ENCODE results near the gene FEZ2. TPM values are rescaled to one million over a fixed set of nuclear protein-coding genes. Genes with fewer than 3 reads are reported as not detected.

Gene FEZ2
- polyA plus RNA-seq, 1 donor from 2014 or later: 36.8 TPM

DNA sequence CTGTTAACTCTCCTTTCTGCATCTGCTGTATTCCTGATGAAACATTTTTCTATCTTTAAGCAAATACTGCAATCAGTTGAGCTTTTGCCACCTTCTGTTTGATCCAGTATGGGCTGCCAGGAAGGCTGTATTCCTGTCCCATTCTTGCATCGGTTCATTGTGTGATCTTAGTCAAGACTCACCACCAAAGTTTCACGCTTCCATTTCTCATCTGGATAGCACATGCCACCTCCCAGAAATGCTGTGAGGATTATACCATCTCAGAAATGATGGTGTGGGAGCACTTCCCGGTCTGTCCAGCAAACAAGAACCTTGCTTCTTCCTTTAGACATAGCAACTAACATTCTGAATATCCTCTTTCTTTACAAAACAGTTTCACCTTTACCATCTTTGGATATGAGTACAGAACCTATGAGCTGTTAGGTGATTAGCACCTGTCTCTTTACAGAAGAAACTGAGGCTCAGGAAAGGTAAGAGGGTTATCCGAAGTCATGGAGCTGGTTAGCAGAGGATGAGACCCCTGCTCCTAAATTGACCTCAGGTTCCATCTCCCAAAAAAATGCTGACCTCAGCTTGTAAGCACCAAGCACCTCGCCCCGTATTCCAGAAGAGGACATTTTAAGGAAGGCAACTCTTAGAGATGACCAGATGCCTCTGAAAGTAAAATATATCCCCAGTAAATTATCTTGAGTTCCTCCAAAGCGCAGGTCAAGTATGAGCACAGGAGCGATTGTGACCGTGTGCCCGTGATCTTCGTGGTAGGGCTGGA is 56.8 kb downstream of the FEZ2 start:
- no peak overlapping the region for H3K4me3 ChIP-seq (ENCODE audit: low read length)
- H3F3A ChIP-seq (ENCODE audit: insufficient read depth, low read length, poor library complexity, severe bottlenecking): no peaks in the 10 kb centered on the region
- no peaks in the 10 kb centered on the region for H4K20me1 ChIP-seq (ENCODE audit: insufficient read depth)
- no peaks in the 10 kb centered on the region for H3K79me2 ChIP-seq (replicated peaks; ENCODE audit: insufficient read depth, low read length)
- no peak overlapping the region for H3K4me2 ChIP-seq (ENCODE audit: low read length)
- H3K9ac ChIP-seq (ENCODE audit: low read length): no peak overlapping the region
- no peaks in the 10 kb centered on the region for H3K9me2 ChIP-seq (ENCODE audit: insufficient read depth, low read length)
- TF ChIP-seq SMC3 (conservative IDR thresholded peaks at IDR 0.05; ENCODE audit: poor library complexity) (no peak), RAD21 (conservative IDR thresholded peaks at IDR 0.05) (no peak), POLR2AphosphoS5 (IDR thresholded peaks at IDR 0.05) (no peak), EP300 (conservative IDR thresholded peaks at IDR 0.05; ENCODE audit: poor library complexity, severe bottlenecking) (no peak), MXI1 (conservative IDR thresholded peaks at IDR 0.05; ENCODE audit: poor library complexity, severe bottlenecking) (no peak), TAF1 (IDR thresholded peaks at IDR 0.05; ENCODE audit: low read depth) (no peak), EZH2 (IDR thresholded peaks at IDR 0.05; ENCODE audit: borderline replicate concordance, insufficient read depth, low read length, poor library complexity, severe bottlenecking) (no peak)
- TF ChIP-seq, protein P1, sequence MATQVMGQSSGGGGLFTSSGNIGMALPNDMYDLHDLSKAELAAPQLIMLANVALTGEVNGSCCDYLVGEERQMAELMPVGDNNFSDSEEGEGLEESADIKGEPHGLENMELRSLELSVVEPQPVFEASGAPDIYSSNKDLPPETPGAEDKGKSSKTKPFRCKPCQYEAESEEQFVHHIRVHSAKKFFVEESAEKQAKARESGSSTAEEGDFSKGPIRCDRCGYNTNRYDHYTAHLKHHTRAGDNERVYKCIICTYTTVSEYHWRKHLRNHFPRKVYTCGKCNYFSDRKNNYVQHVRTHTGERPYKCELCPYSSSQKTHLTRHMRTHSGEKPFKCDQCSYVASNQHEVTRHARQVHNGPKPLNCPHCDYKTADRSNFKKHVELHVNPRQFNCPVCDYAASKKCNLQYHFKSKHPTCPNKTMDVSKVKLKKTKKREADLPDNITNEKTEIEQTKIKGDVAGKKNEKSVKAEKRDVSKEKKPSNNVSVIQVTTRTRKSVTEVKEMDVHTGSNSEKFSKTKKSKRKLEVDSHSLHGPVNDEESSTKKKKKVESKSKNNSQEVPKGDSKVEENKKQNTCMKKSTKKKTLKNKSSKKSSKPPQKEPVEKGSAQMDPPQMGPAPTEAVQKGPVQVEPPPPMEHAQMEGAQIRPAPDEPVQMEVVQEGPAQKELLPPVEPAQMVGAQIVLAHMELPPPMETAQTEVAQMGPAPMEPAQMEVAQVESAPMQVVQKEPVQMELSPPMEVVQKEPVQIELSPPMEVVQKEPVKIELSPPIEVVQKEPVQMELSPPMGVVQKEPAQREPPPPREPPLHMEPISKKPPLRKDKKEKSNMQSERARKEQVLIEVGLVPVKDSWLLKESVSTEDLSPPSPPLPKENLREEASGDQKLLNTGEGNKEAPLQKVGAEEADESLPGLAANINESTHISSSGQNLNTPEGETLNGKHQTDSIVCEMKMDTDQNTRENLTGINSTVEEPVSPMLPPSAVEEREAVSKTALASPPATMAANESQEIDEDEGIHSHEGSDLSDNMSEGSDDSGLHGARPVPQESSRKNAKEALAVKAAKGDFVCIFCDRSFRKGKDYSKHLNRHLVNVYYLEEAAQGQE (IDR thresholded peaks at IDR 0.05; ENCODE audit: borderline replicate concordance): no peak
- TF ChIP-seq, protein P2, sequence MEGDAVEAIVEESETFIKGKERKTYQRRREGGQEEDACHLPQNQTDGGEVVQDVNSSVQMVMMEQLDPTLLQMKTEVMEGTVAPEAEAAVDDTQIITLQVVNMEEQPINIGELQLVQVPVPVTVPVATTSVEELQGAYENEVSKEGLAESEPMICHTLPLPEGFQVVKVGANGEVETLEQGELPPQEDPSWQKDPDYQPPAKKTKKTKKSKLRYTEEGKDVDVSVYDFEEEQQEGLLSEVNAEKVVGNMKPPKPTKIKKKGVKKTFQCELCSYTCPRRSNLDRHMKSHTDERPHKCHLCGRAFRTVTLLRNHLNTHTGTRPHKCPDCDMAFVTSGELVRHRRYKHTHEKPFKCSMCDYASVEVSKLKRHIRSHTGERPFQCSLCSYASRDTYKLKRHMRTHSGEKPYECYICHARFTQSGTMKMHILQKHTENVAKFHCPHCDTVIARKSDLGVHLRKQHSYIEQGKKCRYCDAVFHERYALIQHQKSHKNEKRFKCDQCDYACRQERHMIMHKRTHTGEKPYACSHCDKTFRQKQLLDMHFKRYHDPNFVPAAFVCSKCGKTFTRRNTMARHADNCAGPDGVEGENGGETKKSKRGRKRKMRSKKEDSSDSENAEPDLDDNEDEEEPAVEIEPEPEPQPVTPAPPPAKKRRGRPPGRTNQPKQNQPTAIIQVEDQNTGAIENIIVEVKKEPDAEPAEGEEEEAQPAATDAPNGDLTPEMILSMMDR (IDR thresholded peaks at IDR 0.05; ENCODE audit: poor library complexity, severe bottlenecking): no peak
- H3K9me3 ChIP-seq (ENCODE audit: low read length): no peaks in the 10 kb centered on the region
- no peak overlapping the region for H2AFZ ChIP-seq (ENCODE audit: low read depth, low read length)
- H3K36me3 ChIP-seq (ENCODE audit: insufficient read depth, low read length): no peaks in the 10 kb centered on the region
- H3K27me3 ChIP-seq (ENCODE audit: insufficient read depth, low read depth, low read length): no peaks in the 10 kb centered on the region
- no peak overlapping the region for H3K27ac ChIP-seq (ENCODE audit: low read length)

DNA sequence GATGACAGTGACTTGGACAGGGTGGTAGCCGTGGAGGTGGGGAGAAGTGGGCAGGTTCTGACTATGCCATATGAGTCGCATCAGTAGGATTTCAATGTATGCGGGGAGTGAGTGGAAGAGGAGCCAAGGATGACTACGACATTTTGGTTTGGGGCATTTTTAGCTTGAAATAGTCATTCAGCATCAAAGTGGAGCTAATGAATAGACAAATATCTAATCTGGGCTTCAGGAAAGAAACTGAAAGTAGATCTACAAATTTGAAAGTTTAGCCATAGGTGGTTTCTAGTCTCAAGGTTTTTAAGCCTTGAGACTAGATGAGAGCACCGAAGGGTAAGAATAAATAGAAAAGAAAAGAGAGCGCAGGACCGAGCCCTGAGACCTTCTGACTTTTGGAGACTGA is 58.3 kb downstream of the FEZ2 start:
- H3K79me2 ChIP-seq (replicated peaks; ENCODE audit: insufficient read depth, low read length): no peaks in the 10 kb centered on the region
- H3K9me2 ChIP-seq (ENCODE audit: insufficient read depth, low read length): no peaks in the 10 kb centered on the region
- H3K27ac ChIP-seq (ENCODE audit: low read length): no peak overlapping the region
- H3K4me3 ChIP-seq (ENCODE audit: low read length): no peak overlapping the region
- no peaks in the 10 kb centered on the region for H4K20me1 ChIP-seq (ENCODE audit: insufficient read depth)
- no peaks in the 10 kb centered on the region for H3K9me3 ChIP-seq (ENCODE audit: low read length)
- no peaks in the 10 kb centered on the region for H3F3A ChIP-seq (ENCODE audit: insufficient read depth, low read length, poor library complexity, severe bottlenecking)
- H2AFZ ChIP-seq (ENCODE audit: low read depth, low read length): no peak overlapping the region
- no peaks in the 10 kb centered on the region for H3K27me3 ChIP-seq (ENCODE audit: insufficient read depth, low read depth, low read length)
- H3K4me2 ChIP-seq (ENCODE audit: low read length): no peak overlapping the region
- no peak overlapping the region for H3K9ac ChIP-seq (ENCODE audit: low read length)
- TF ChIP-seq TAF1 (IDR thresholded peaks at IDR 0.05; ENCODE audit: low read depth): no peak
- no peak for TF ChIP-seq POLR2AphosphoS5 (IDR thresholded peaks at IDR 0.05)
- H3K36me3 ChIP-seq (ENCODE audit: insufficient read depth, low read length): no peaks in the 10 kb centered on the region

Data from neural cell (in vitro differentiated cells).